ENCODE measurements around the gene BAZ1B. TPM values are rescaled to one million over a fixed set of nuclear protein-coding genes. Genes with fewer than 3 reads are reported as not detected.

Gene BAZ1B
- total and polyA plus RNA-seq, 2 of the 4 experiments (the other 2 are of a cell fraction), result 20.2 to 45.0 TPM

GRCh38 chr7:73427902-73428787 is 93.9 kb downstream of the BAZ1B start (continued):
- TF ChIP-seq USF2 (IDR thresholded peaks at IDR 0.05; ENCODE audit: low read depth, low read length) (no peak), NFE2L2 (IDR thresholded peaks at IDR 0.05; ENCODE audit: low read depth, low read length) (no peak)

- no peak for DNase-seq
- no peak overlapping the region for H4K8ac ChIP-seq (ENCODE audit: low read depth in 2 of 2, low read length in 2 of 2)
- H2BK5ac ChIP-seq (ENCODE audit: low read depth, low read length, poor library complexity, severe bottlenecking), result no peak overlapping the region
- H3K4ac ChIP-seq (ENCODE audit: low read depth, low read length), result no peak overlapping the region
- peaks cover 2% of the 10 kb centered on the region; the same call in 1 of the 2 replicates for H3K4me1 ChIP-seq (ENCODE audit: control insufficient read depth, insufficient read depth, low read length)
- H3K18ac ChIP-seq (ENCODE audit: low read depth, low read length), result no peak overlapping the region
- no peak overlapping the region for H4K5ac ChIP-seq (ENCODE audit: low read depth, low read length)
- BruUV-seq (replicated peaks), result no TSS peak
- no peaks in the 10 kb centered on the region for H3K9me3 ChIP-seq (ENCODE audit: control insufficient read depth, insufficient read depth, low read length)
- no peak overlapping the region for H2BK120ac ChIP-seq (ENCODE audit: low read depth, low read length)
- H2BK15ac ChIP-seq (ENCODE audit: low read depth, low read length), result no peak overlapping the region
- ChIA-PET CTCF (no interaction called here), POLR2A (ENCODE audit: unreplicated experiment) (no interaction called here)
- no peaks in the 10 kb centered on the region for H3K36me3 ChIP-seq (ENCODE audit: control insufficient read depth, insufficient read depth, low read length)
- H3K27me3 ChIP-seq (ENCODE audit: control insufficient read depth, insufficient read depth, low read length), result no peaks in the 10 kb centered on the region
- H3K23ac ChIP-seq (ENCODE audit: low read depth, low read length), result no peak overlapping the region
- H2AK5ac ChIP-seq (ENCODE audit: low read depth, low read length), result no peak overlapping the region
- H4K20me1 ChIP-seq (ENCODE audit: insufficient read depth, low read length), result no peaks in the 10 kb centered on the region
- dilution Hi-C loops (cut with HindIII; ENCODE audit: low sequenced_read_pairs, unreplicated experiment) (no loop called here), in situ Hi-C loops (cut with MboI; ENCODE audit: low sequenced_read_pairs) (no loop called here), intact Hi-C loops (cut with micrococcal nuclease) (loop anchor here (5.0 kb wide), 1 partner anchor 74 kb away; no protein-coding TSS in a partner anchor)
- TF ChIP-seq MAFK (IDR thresholded peaks at IDR 0.05; ENCODE audit: low read depth, low read length) (no peak), CTCF (conservative IDR thresholded peaks at IDR 0.05; ENCODE audit: low read depth, low read length) (no peak)
- no peak overlapping the region for H2BK20ac ChIP-seq (ENCODE audit: low read depth, low read length)
- H3K14ac ChIP-seq (replicated peaks; ENCODE audit: low read depth, low read length), result no peak overlapping the region
- 94% methylated on average over 3 of the region's 8 CpGs; no CpG with 5 or more reads in 1 of the 2 experiments for WGBS, 2 experiments (ENCODE audit: extremely low coverage in 2 of 2, insufficient read length in 1 of 2)
- no peak overlapping the region for H2AK9ac ChIP-seq (replicated peaks; ENCODE audit: low read depth, low read length, poor library complexity)
- no peak for ATAC-seq (ENCODE audit: low read depth)
- no peak overlapping the region for H4K91ac ChIP-seq (ENCODE audit: insufficient read depth, low read depth, low read length)
- H3K4me3 ChIP-seq (ENCODE audit: insufficient read depth, low read depth, low read length), result no peak overlapping the region
- H3K9me1 ChIP-seq (ENCODE audit: insufficient read depth, low read length), result no peaks in the 10 kb centered on the region
- H2AFZ ChIP-seq (replicated peaks; ENCODE audit: low read length, poor library complexity), result no peak overlapping the region
- H3K9ac ChIP-seq (ENCODE audit: low read depth, low read length), result no peak overlapping the region
- H3K56ac ChIP-seq (ENCODE audit: extremely low read depth, insufficient read depth, low read length), result no peak overlapping the region
- no peaks in the 10 kb centered on the region for H3K79me1 ChIP-seq (ENCODE audit: low read depth in 1 of 2, low read length in 2 of 2)
- no peak overlapping the region for H3K27ac ChIP-seq (ENCODE audit: insufficient read depth, low read length)
- no peak overlapping the region for H3K4me2 ChIP-seq (ENCODE audit: low read depth, low read length)
These were observed 96.1 kb downstream of the BAZ1B start for GRCh38 chr7:73426016-73426415.
